ENCODE data around the gene TNNI3.
"Not testable (repeated sequence)": the region's sequence is repeated elsewhere in the genome, so short reads cannot be mapped to it uniquely, and the experiment has no call there.

TNNI3 gene

GRCh38 chr19:55173186-55173713 is 15.7 kb upstream of the TNNI3 start:
- no peak for DNase-seq (ENCODE audit: low spot score)

- DNase-seq (ENCODE audit: low spot score) = no peak
These were observed 15.2 kb upstream of the TNNI3 start for GRCh38 chr19:55172741-55173140.

GRCh38 chr19:55172318-55172717 is 14.8 kb upstream of the TNNI3 start:
- not testable (repeated sequence) for DNase-seq (ENCODE audit: low spot score)

GRCh38 chr19:55171440-55171839 is 13.9 kb upstream of the TNNI3 start:
- DNase-seq (ENCODE audit: low spot score) = no peak

GRCh38 chr19:55169136-55169535 is 11.6 kb upstream of the TNNI3 start:
- no peak for DNase-seq (ENCODE audit: low spot score)

- DNase-seq (ENCODE audit: low spot score) = peak; percentile 95
These were observed 9.2 kb upstream of the TNNI3 start, which contains the start of gene DNAAF3 for GRCh38 chr19:55166530-55167268. DNAAF3 (minus strand) TSS chr19:55166613; CDS start chr19:55166413, 200 bp downstream.

- peak; percentile 55 for DNase-seq (ENCODE audit: low spot score)
These were observed 8.5 kb upstream of the TNNI3 start for GRCh38 chr19:55165952-55166529.

- DNase-seq (ENCODE audit: low spot score) = no peak
These were observed 4.2 kb upstream of the TNNI3 start for GRCh38 chr19:55161571-55162322.

GRCh38 chr19:55160986-55161365 is 3.4 kb upstream of the TNNI3 start:
- no peak for DNase-seq (ENCODE audit: low spot score)

GRCh38 chr19:55160128-55160985 is 2.8 kb upstream of the TNNI3 start:
- DNase-seq (ENCODE audit: low spot score) = peak; percentile 51

GRCh38 chr19:55158848-55159749 is 1.6 kb upstream of the TNNI3 start:
- DNase-seq (ENCODE audit: low spot score) = no peak

GRCh38 chr19:55158423-55158822 is 891 bp upstream of the TNNI3 start:
- DNase-seq (ENCODE audit: low spot score) = no peak

- no peak for DNase-seq (ENCODE audit: low spot score)
These were observed 1.1 kb downstream of the TNNI3 start for GRCh38 chr19:55156202-55157063.

- DNase-seq (ENCODE audit: low spot score) = not testable (repeated sequence)
These were observed 1.7 kb downstream of the TNNI3 start for GRCh38 chr19:55155784-55156183.

- no peak for DNase-seq (ENCODE audit: low spot score)
These were observed 3.8 kb downstream of the TNNI3 start for GRCh38 chr19:55153652-55154264.

- no peak for DNase-seq (ENCODE audit: low spot score)
These were observed 5.5 kb downstream of the TNNI3 start for GRCh38 chr19:55152017-55152416.

GRCh38 chr19:55149078-55150003 is 8.2 kb downstream of the TNNI3 start, which contains the start of gene TNNT1:
TNNT1 (minus strand) TSS chr19:55149206; CDS start chr19:55147157, 2,049 bp downstream.
- DNase-seq (ENCODE audit: low spot score) = no peak
